IMR-90 (cell line): ENCODE data around the gene CARD18. TPM values are rescaled to one million over a fixed set of nuclear protein-coding genes. Genes with fewer than 3 reads are reported as not detected.

Source experiments
- ATAC-seq: fragments of 200-7000 bp; cut with Tn5 transposase; 2 replicates; pipeline ENCODE4 v1.9.1; 2020; ENCODE audit warnings: low read depth, mild to moderate bottlenecking, moderate library complexity
- BruUV-seq: library from RNA; stranded (reverse); fragments of 400-500 nt; replicated peaks from 2 replicates; lab custom pipeline; 2021; lab: Mats Ljungman, UMichigan
- CTCF ChIA-PET: fragments of 300-600 bp; formaldehyde crosslinking; extraction: SDS; loops from one replicate; lab custom pipeline; 2021; ENCODE audit warnings: antibody characterized with exemption; lab: Yijun Ruan, JAX
- POLR2A ChIA-PET: fragments of 300-600 bp; sonication (Branson Sonifier 250); formaldehyde crosslinking; loops from one replicate; lab custom pipeline; 2022; ENCODE audit warnings: antibody characterized with exemption; ENCODE audit not compliant: unreplicated experiment; lab: Charles Lee
- DNase-seq: peaks from one replicate; pipeline ENCODE4 v3.0.0; 2013
- H2AFZ ChIP-seq: replicated peaks from 2 replicates; pipeline ENCODE3; 2013; ENCODE audit warnings: low read length, mild to moderate bottlenecking; ENCODE audit not compliant: poor library complexity
- H2AK5ac ChIP-seq: 2 replicates; pipeline ENCODE4 v1.6.1; 2013; ENCODE audit warnings: low read depth, low read length, inconsistent platforms
- H2AK9ac ChIP-seq: replicated peaks from 2 replicates; pipeline ENCODE3; 2013; ENCODE audit warnings: mild to moderate bottlenecking, low read depth, low read length, moderate library complexity; ENCODE audit not compliant: poor library complexity
- H2BK120ac ChIP-seq: 2 replicates; pipeline ENCODE4 v1.6.1; 2013; ENCODE audit warnings: low read depth, low read length, inconsistent platforms
- H2BK15ac ChIP-seq: 3 replicates; pipeline ENCODE4 v1.6.1; 2013; ENCODE audit warnings: low read depth, low read length, inconsistent platforms
- H2BK20ac ChIP-seq: 2 replicates; pipeline ENCODE4 v1.6.1; 2013; ENCODE audit warnings: low read depth, mild to moderate bottlenecking, inconsistent platforms, low read length, moderate library complexity
- H2BK5ac ChIP-seq: 2 replicates; pipeline ENCODE4 v1.6.1; 2013; ENCODE audit warnings: mild to moderate bottlenecking, low read depth, low read length, inconsistent platforms; ENCODE audit not compliant: poor library complexity, severe bottlenecking
- H3K14ac ChIP-seq: replicated peaks from 2 replicates; pipeline ENCODE4 v1.6.1; 2013; ENCODE audit warnings: low read depth, low read length, inconsistent platforms
- H3K18ac ChIP-seq: 2 replicates; pipeline ENCODE4 v1.6.1; 2013; ENCODE audit warnings: low read depth, low read length, control low read depth
- H3K23ac ChIP-seq: 2 replicates; pipeline ENCODE4 v1.6.1; 2013; ENCODE audit warnings: low read depth, low read length, inconsistent platforms
- H3K27ac ChIP-seq: 2 replicates; pipeline ENCODE4 v1.5.1; 2013; ENCODE audit warnings: mild to moderate bottlenecking, control low read depth, low read length; ENCODE audit not compliant: insufficient read depth
- H3K27me3 ChIP-seq: 2 replicates; pipeline ENCODE4 v1.6.1; 2013; ENCODE audit warnings: low read length; ENCODE audit not compliant: control insufficient read depth, insufficient read depth
- H3K36me3 ChIP-seq: 2 replicates; pipeline ENCODE4 v1.6.1; 2013; ENCODE audit warnings: low read length, mixed read lengths; ENCODE audit not compliant: control insufficient read depth, insufficient read depth
- H3K4ac ChIP-seq: 2 replicates; pipeline ENCODE4 v1.6.1; 2013; ENCODE audit warnings: low read depth, low read length, inconsistent platforms
- H3K4me1 ChIP-seq: 2 replicates; pipeline ENCODE4 v1.6.1; 2013; ENCODE audit warnings: low read length, mixed read lengths; ENCODE audit not compliant: control insufficient read depth, insufficient read depth
- H3K4me2 ChIP-seq: 2 replicates; pipeline ENCODE4 v1.6.1; 2013; ENCODE audit warnings: low read depth, mild to moderate bottlenecking, control low read depth, low read length, moderate library complexity
- H3K4me3 ChIP-seq: 2 replicates; pipeline ENCODE4 v1.5.1; 2013; ENCODE audit warnings: low read depth, mild to moderate bottlenecking, control low read depth, low read length, moderate library complexity; ENCODE audit not compliant: insufficient read depth
- H3K56ac ChIP-seq: 2 replicates; pipeline ENCODE4 v1.6.1; 2013; ENCODE audit warnings: low read length, inconsistent platforms; ENCODE audit not compliant: insufficient read depth; ENCODE audit errors: extremely low read depth
- H3K79me1 ChIP-seq, 2 experiments: 2 replicates each; pipeline ENCODE4 v1.6.1; 2013; ENCODE audit warnings: low read length in 2 of 2, inconsistent platforms in 1 of 2, low read depth in 1 of 2
- H3K9ac ChIP-seq: 2 replicates; pipeline ENCODE4 v1.6.1; 2013; ENCODE audit warnings: low read depth, low read length, control low read depth
- H3K9me1 ChIP-seq: 2 replicates; pipeline ENCODE4 v1.6.1; 2013; ENCODE audit warnings: low read length, inconsistent platforms; ENCODE audit not compliant: insufficient read depth
- H3K9me3 ChIP-seq: 2 replicates; pipeline ENCODE4 v1.6.1; 2013; ENCODE audit warnings: low read length; ENCODE audit not compliant: control insufficient read depth, insufficient read depth
- H4K20me1 ChIP-seq: 2 replicates; pipeline ENCODE4 v1.6.1; 2013; ENCODE audit warnings: low read length, inconsistent platforms; ENCODE audit not compliant: insufficient read depth
- H4K5ac ChIP-seq: 2 replicates; pipeline ENCODE4 v1.6.1; 2013; ENCODE audit warnings: mild to moderate bottlenecking, low read depth, low read length, control low read depth
- H4K8ac ChIP-seq, 2 experiments: 2 replicates each; pipeline ENCODE4 v1.6.1; 2013; ENCODE audit warnings: low read depth in 2 of 2, low read length in 2 of 2, control low read depth in 1 of 2, inconsistent platforms in 1 of 2
- H4K91ac ChIP-seq: 2 replicates; pipeline ENCODE4 v1.6.1; 2013; ENCODE audit warnings: low read depth, low read length, inconsistent platforms; ENCODE audit not compliant: insufficient read depth
- BHLHE40 ChIP-seq: fragments of 150-350 bp; IDR thresholded peaks from 2 replicates; pipeline ENCODE4 v1.6.1; 2016; ENCODE audit warnings: mild to moderate bottlenecking, low read depth, low read length
- CEBPB ChIP-seq: IDR thresholded peaks from 2 replicates; pipeline ENCODE4 v1.6.1; 2012; ENCODE audit warnings: low read depth, low read length, improper control_type of control experiment
- CHD1 ChIP-seq: IDR thresholded peaks from 2 replicates; pipeline ENCODE4 v1.6.1; 2012; ENCODE audit warnings: low read depth, low read length, improper control_type of control experiment
- CTCF ChIP-seq: conservative IDR thresholded peaks from 2 replicates; pipeline ENCODE4 v1.5.1; 2012; ENCODE audit warnings: mild to moderate bottlenecking, low read depth, low read length, improper control_type of control experiment
- ELK1 ChIP-seq: fragments of 150-350 bp; IDR thresholded peaks from 2 replicates; pipeline ENCODE4 v1.6.1; 2016; ENCODE audit warnings: low read depth, mild to moderate bottlenecking, low read length, moderate library complexity, borderline replicate concordance
- FOS ChIP-seq: fragments of 150-350 bp; IDR thresholded peaks from 2 replicates; pipeline ENCODE4 v1.6.1; 2016; ENCODE audit warnings: low read depth, low read length
- MAFK ChIP-seq: IDR thresholded peaks from 2 replicates; pipeline ENCODE4 v1.6.1; 2012; ENCODE audit warnings: low read depth, low read length, improper control_type of control experiment
- MAZ ChIP-seq: IDR thresholded peaks from 2 replicates; pipeline ENCODE4 v1.6.1; 2012; ENCODE audit warnings: low read depth, mild to moderate bottlenecking, low read length, improper control_type of control experiment, moderate library complexity, borderline replicate concordance
- MXI1 ChIP-seq: IDR thresholded peaks from 2 replicates; pipeline ENCODE4 v1.6.1; 2012; ENCODE audit warnings: low read depth, mild to moderate bottlenecking, low read length, moderate library complexity, borderline replicate concordance
- NFE2L2 ChIP-seq: fragments of 150-350 bp; IDR thresholded peaks from 2 replicates; pipeline ENCODE4 v1.6.1; 2016; ENCODE audit warnings: low read depth, mild to moderate bottlenecking, low read length
- POLR2A ChIP-seq: IDR thresholded peaks from 2 replicates; pipeline ENCODE4 v1.6.1; 2012; ENCODE audit warnings: mild to moderate bottlenecking, low read depth, low read length
- RAD21 ChIP-seq: IDR thresholded peaks from 2 replicates; pipeline ENCODE4 v1.6.1; 2012; ENCODE audit warnings: low read length, improper control_type of control experiment
- RCOR1 ChIP-seq: IDR thresholded peaks from 2 replicates; pipeline ENCODE4 v1.6.1; 2012; ENCODE audit warnings: mild to moderate bottlenecking, low read length, improper control_type of control experiment; ENCODE audit not compliant: insufficient replicate concordance
- RFX5 ChIP-seq: IDR thresholded peaks from 2 replicates; pipeline ENCODE4 v1.8.0; 2012; ENCODE audit warnings: low read depth, mild to moderate bottlenecking, low read length, moderate library complexity
- SMC3 ChIP-seq: fragments of 150-350 bp; IDR thresholded peaks from 2 replicates; pipeline ENCODE4 v1.6.1; 2016; ENCODE audit warnings: low read depth, mild to moderate bottlenecking, antibody characterized with exemption, low read length, moderate library complexity
- USF2 ChIP-seq: fragments of 150-350 bp; IDR thresholded peaks from 2 replicates; pipeline ENCODE4 v1.6.1; 2017; ENCODE audit warnings: mild to moderate bottlenecking, antibody characterized with exemption, low read length, low read depth
- WGBS, 2 experiments: methylation state at CpG; one replicate each; pipeline versions ENCODE4 v1.1.5 to v1.1.7; 2013; ENCODE audit warnings: missing lambda C conversion rate in 2 of 2; ENCODE audit not compliant: insufficient read length in 1 of 2; ENCODE audit errors: extremely low coverage in 2 of 2; 5-methylcytosine and 5-hydroxymethylcytosine counted together
- dilution Hi-C: fragments of 300-500 bp; cut with HindIII; formaldehyde crosslinking; loops from one replicate; pipeline ENCODE4 v1.14.3; 2018; ENCODE audit warnings: low sequenced_read_pairs; ENCODE audit not compliant: unreplicated experiment
- in situ Hi-C: fragments of 300-500 bp; cut with MboI; formaldehyde crosslinking; loops from 3 replicates; pipeline ENCODE4 v1.14.3; 2019; ENCODE audit warnings: low sequenced_read_pairs, inconsistent platforms, mixed read lengths
- intact Hi-C: fragments of 100-400 bp; cut with micrococcal nuclease; formaldehyde crosslinking; loops from 2 replicates; pipeline ENCODE4 v1.10.0; 2022
- polyA plus RNA-seq, 3 experiments: library from polyadenylated mRNA; depleted of rRNA; stranded (reverse); fragments of >200 nt; gene quantifications; 2 replicates each; pipeline ENCODE4 v1.2.3, GENCODE V29; 2012; ENCODE audit warnings: low replicate concordance in 1 of 3
- total RNA-seq: library from RNA; depleted of rRNA; stranded (reverse); fragments of >200 nt; gene quantifications from 2 replicates; pipeline ENCODE4 v1.2.3, GENCODE V29; 2012

The CARD18 gene
- total and polyA plus RNA-seq, 2 of the 4 experiments (the other 2 are of a cell fraction): not detected

GRCh38 chr11:105164208-105164607 lies 24.6 kb upstream of the CARD18 start:
- Histone ChIP-seq H3K4me1 (no peaks in the 10 kb centered on the region), H3K27me3 (no peaks in the 10 kb centered on the region), H4K91ac (no peak overlapping the region), H2BK20ac (no peak overlapping the region; the same call in 1 of the 2 replicates), H4K8ac (no peak overlapping the region), H3K9me3 (no peaks in the 10 kb centered on the region), H3K4ac (no peak overlapping the region), H3K9me1 (no peaks in the 10 kb centered on the region), H3K27ac (no peak overlapping the region), H3K9ac (no peak overlapping the region), H3K4me2 (no peak overlapping the region), H3K79me1 (no peaks in the 10 kb centered on the region), H2BK120ac (no peak overlapping the region), H2AK9ac (no peak overlapping the region), H2AK5ac (no peak overlapping the region; the same call in 1 of the 2 replicates), H3K4me3 (no peak overlapping the region), H2BK5ac (no peak overlapping the region), H3K23ac (no peak overlapping the region), H3K56ac (no peak overlapping the region), H3K14ac (no peak overlapping the region), H4K20me1 (no peaks in the 10 kb centered on the region), H2BK15ac (no peak overlapping the region), H3K36me3 (no peaks in the 10 kb centered on the region), H4K5ac (no peak overlapping the region), H2AFZ (no peak overlapping the region), H3K18ac (no peak overlapping the region)
- CTCF ChIA-PET: no interaction called here
- in situ Hi-C loops: no loop called here
- no TSS peak for BruUV-seq
- WGBS, 2 experiments: 100% methylated on average over 2 of the region's 4 CpGs; no CpG with 5 or more reads in 1 of the 2 experiments
- intact Hi-C loops: no loop called here
- POLR2A ChIA-PET: no interaction called here
- DNase-seq: no peak
- no peak for TF ChIP-seq CTCF
- no peak for TF ChIP-seq MXI1
- no peak for TF ChIP-seq RAD21
- no peak for TF ChIP-seq RCOR1
- no peak for TF ChIP-seq SMC3
- no peak for TF ChIP-seq FOS
- no peak for TF ChIP-seq BHLHE40
- no peak for TF ChIP-seq RFX5
- no peak for TF ChIP-seq CHD1
- no peak for TF ChIP-seq POLR2A
- TF ChIP-seq ELK1: no peak
- no peak for TF ChIP-seq CEBPB
- no peak for TF ChIP-seq MAFK
- no peak for TF ChIP-seq USF2
- TF ChIP-seq MAZ: no peak
- TF ChIP-seq NFE2L2: no peak
- dilution Hi-C loops: no loop called here
- ATAC-seq: no peak
